WTC11 (cell line): Measurements from ENCODE around the gene C1QTNF2. TPM values are rescaled to one million over a fixed set of nuclear protein-coding genes. Genes with fewer than 3 reads are reported as not detected.

Experiments
- AR ChIP-seq: fragments of 250-450 bp; sonication (Bioruptor Pico); IDR thresholded peaks from 2 replicates; pipeline ENCODE4 v1.9.0; 2021; ENCODE audit warnings: mild to moderate bottlenecking
- ARID4B ChIP-seq: sonication (generic); formaldehyde crosslinking; IDR thresholded peaks from 2 replicates; pipeline ENCODE4 v1.8.0; 2023; ENCODE audit warnings: missing genetic modification reagents, mild to moderate bottlenecking, borderline replicate concordance
- ATF2 ChIP-seq: sonication (generic); formaldehyde crosslinking; IDR thresholded peaks from 2 replicates; pipeline ENCODE4 v1.8.1; 2022; ENCODE audit warnings: low read depth, missing genetic modification reagents, borderline replicate concordance
- E2F1 ChIP-seq: sonication (generic); formaldehyde crosslinking; IDR thresholded peaks from 2 replicates; pipeline ENCODE4 v1.8.0; 2022; ENCODE audit warnings: mild to moderate bottlenecking, missing genetic modification reagents
- FOXK1 ChIP-seq: sonication (generic); formaldehyde crosslinking; IDR thresholded peaks from 2 replicates; pipeline ENCODE4 v1.8.0; 2022; ENCODE audit warnings: mild to moderate bottlenecking, moderate library complexity, missing genetic modification reagents
- GABPB1 ChIP-seq: sonication (generic); formaldehyde crosslinking; IDR thresholded peaks from 2 replicates; pipeline ENCODE4 v1.8.1; 2023; ENCODE audit warnings: mild to moderate bottlenecking, missing genetic modification reagents
- HMGXB4 ChIP-seq: sonication (generic); formaldehyde crosslinking; IDR thresholded peaks from 2 replicates; pipeline ENCODE4 v1.8.1; 2023; ENCODE audit warnings: mild to moderate bottlenecking, moderate library complexity, missing genetic modification reagents
- IRF1 ChIP-seq: sonication (generic); formaldehyde crosslinking; IDR thresholded peaks from 2 replicates; pipeline ENCODE4 v1.8.0; 2023; ENCODE audit warnings: missing genetic modification reagents
- MAX ChIP-seq: sonication (generic); formaldehyde crosslinking; IDR thresholded peaks from 2 replicates; pipeline ENCODE4 v1.8.0; 2022; ENCODE audit warnings: mild to moderate bottlenecking, missing genetic modification reagents
- PREB ChIP-seq: sonication (generic); formaldehyde crosslinking; IDR thresholded peaks from 2 replicates; pipeline ENCODE4 v1.8.1; 2022; ENCODE audit warnings: mild to moderate bottlenecking, missing genetic modification reagents, moderate library complexity, borderline replicate concordance
- SP1 ChIP-seq: sonication (generic); formaldehyde crosslinking; conservative IDR thresholded peaks from 2 replicates; pipeline ENCODE4 v1.8.1; 2022; ENCODE audit warnings: missing genetic modification reagents
- TCF7 ChIP-seq: sonication (generic); formaldehyde crosslinking; IDR thresholded peaks from 2 replicates; pipeline ENCODE4 v1.8.0; 2022; ENCODE audit warnings: mild to moderate bottlenecking, low read depth, missing genetic modification reagents, moderate library complexity
- TEAD4 ChIP-seq: sonication (generic); formaldehyde crosslinking; IDR thresholded peaks from 2 replicates; pipeline ENCODE4 v1.8.0; 2022; ENCODE audit warnings: mild to moderate bottlenecking, missing genetic modification reagents
- TP53 ChIP-seq: sonication (generic); formaldehyde crosslinking; IDR thresholded peaks from 2 replicates; pipeline ENCODE4 v1.8.1; 2023; ENCODE audit warnings: mild to moderate bottlenecking, missing genetic modification reagents
- USF2 ChIP-seq: sonication (generic); formaldehyde crosslinking; IDR thresholded peaks from 2 replicates; pipeline ENCODE4 v1.8.1; 2023; ENCODE audit warnings: mild to moderate bottlenecking, missing genetic modification reagents, moderate library complexity
- ZMAT4 ChIP-seq: fragments of 250-450 bp; sonication (Bioruptor Pico); IDR thresholded peaks from 2 replicates; pipeline ENCODE4 v1.9.0; 2021; ENCODE audit warnings: mild to moderate bottlenecking
- ZNF219 ChIP-seq: sonication (generic); formaldehyde crosslinking; IDR thresholded peaks from 2 replicates; pipeline ENCODE4 v1.8.0; 2023; ENCODE audit warnings: missing genetic modification reagents, mild to moderate bottlenecking, borderline replicate concordance
- ZNF396 ChIP-seq: fragments of 250-450 bp; sonication (Bioruptor Pico); IDR thresholded peaks from 2 replicates; pipeline ENCODE4 v1.8.0; 2021; ENCODE audit warnings: mild to moderate bottlenecking, moderate library complexity, borderline replicate concordance
- ZNF425 ChIP-seq: fragments of 250-450 bp; sonication (Bioruptor Pico); conservative IDR thresholded peaks from 2 replicates; pipeline ENCODE4 v1.9.0; 2021; ENCODE audit warnings: mild to moderate bottlenecking
- total RNA-seq: library from RNA; stranded (reverse); gene quantifications from 3 replicates; pipeline ENCODE4 v1.2.3, GENCODE V29; 2021

The C1QTNF2 gene
- total RNA-seq, 1 experiment from 2014 or later, result 0.52 TPM

GRCh38 chr5:160418561-160419457 is 48.4 kb upstream of the C1QTNF2 start, which contains the start of gene SLU7 (continued):
- no peak for TF ChIP-seq USF2 (CRISPR knock-in tag)
- TF ChIP-seq GABPB1 (CRISPR knock-in tag), result peak; percentile 52; the same call in 1 of the 2 replicates
- TF ChIP-seq ZNF219 (CRISPR knock-in tag), result no peak
- peak; percentile 50; the same call in 1 of the 2 replicates for TF ChIP-seq MAX
- no peak for TF ChIP-seq ZMAT4
- TF ChIP-seq HMGXB4 (CRISPR knock-in tag), result no peak
- TF ChIP-seq SP1 (CRISPR knock-in tag), result no peak; the same call in 1 of the 2 replicates
- no peak for TF ChIP-seq PREB
- no peak for TF ChIP-seq TCF7 (CRISPR knock-in tag)
- no peak for TF ChIP-seq ZNF425 (CRISPR knock-in tag)
- no peak for TF ChIP-seq IRF1
- no peak for TF ChIP-seq TP53 (CRISPR knock-in tag)
- no peak for TF ChIP-seq E2F1
- TF ChIP-seq TEAD4, result no peak
- no peak for TF ChIP-seq ATF2
- TF ChIP-seq ZNF396 (CRISPR knock-in tag), result no peak
- peak; percentile 99 for TF ChIP-seq FOXK1 (CRISPR knock-in tag)
- TF ChIP-seq ARID4B (CRISPR knock-in tag), result no peak
- no peak for TF ChIP-seq AR (CRISPR knock-in tag)
